Measurements from ENCODE around the gene NPLOC4. TPM values are rescaled to one million over a fixed set of nuclear protein-coding genes. Genes with fewer than 3 reads are reported as not detected.

Gene NPLOC4
- total and polyA plus RNA-seq, 2 of the 8 experiments (the other 6 are each of a cell fraction or from before 2014, with no cell fraction given), result 70.7 to 92.7 TPM

DNA sequence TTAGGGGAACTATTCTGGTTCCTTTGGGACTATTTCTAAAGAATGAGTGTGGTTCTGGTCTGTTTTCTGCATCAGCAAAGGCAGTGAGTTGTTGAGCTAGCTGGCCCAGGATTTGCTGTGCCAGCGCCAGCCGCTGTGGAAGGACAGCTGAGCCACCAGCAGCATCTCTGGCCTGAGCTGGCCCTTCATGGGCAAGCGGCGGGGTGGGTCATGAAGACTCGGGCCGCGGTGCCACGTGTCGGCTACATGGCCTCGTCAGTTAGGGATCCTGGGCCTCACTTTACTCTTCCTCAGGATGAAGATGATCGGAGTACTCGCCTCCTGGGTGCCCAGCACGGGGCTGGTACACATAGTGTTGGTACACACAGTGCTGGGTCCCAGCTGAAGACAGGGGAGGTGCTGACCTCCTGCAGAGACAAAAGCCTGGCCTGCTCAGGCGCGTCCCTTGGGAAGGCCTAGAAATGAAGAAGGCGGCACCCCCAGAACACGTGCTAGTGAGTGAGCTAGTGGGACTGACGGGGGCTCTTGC, 66.9 kb downstream of the NPLOC4 start (continued):
- TF ChIP-seq PHF8 (conservative IDR thresholded peaks at IDR 0.05; ENCODE audit: low read depth, low read length), result no peak

All from H1 (cell line).